Adrenal gland (tissue), 12 donors: ENCODE measurements around the gene TAS2R19. TPM values are rescaled to one million over a fixed set of nuclear protein-coding genes. Genes with fewer than 3 reads are reported as not detected.

Experiments
- DNase-seq, 7 donors: peaks; one replicate each; pipeline ENCODE4 v3.0.0-alpha.2; 2019 to 2020
- H3K27ac ChIP-seq, 5 donors: fragments of 200-600 bp; sonication (generic) in 4 of 5; 1 replicate in 3 of 5; 2 replicates in 2 of 5; pipeline versions ENCODE4 v1.5.1 to v1.8.0; 2016 to 2020; ENCODE audit warnings: mild to moderate bottlenecking in 1 of 5
- H3K27me3 ChIP-seq: fragments of 200-600 bp; 2 replicates; pipeline ENCODE4 v1.8.0; 2021
- H3K36me3 ChIP-seq, 2 donors: fragments of 200-600 bp; replicated peaks in 1 of 2; 1 replicate in 1 of 2; 2 replicates in 1 of 2; pipeline versions ENCODE4 v1.5.1 to v1.8.0; 2018 to 2022
- H3K4me1 ChIP-seq, 2 donors: fragments of 200-600 bp; replicated peaks in 1 of 2; 1 replicate in 1 of 2; 2 replicates in 1 of 2; pipeline versions ENCODE4 v1.5.1 to v1.8.0; 2018 to 2021
- H3K4me3 ChIP-seq, 4 donors: fragments of 200-600 bp; sonication (generic) in 3 of 4; one replicate each; pipeline ENCODE4 v1.5.1; 2016 to 2018
- H3K9me3 ChIP-seq, 3 donors: fragments of 200-600 bp; sonication (generic) in 1 of 3; replicated peaks in 1 of 3; 1 replicate in 2 of 3; 2 replicates in 1 of 3; pipeline versions ENCODE4 v1.5.1 to v1.8.0; 2016 to 2021
- POLR2A ChIP-seq, 2 donors: fragments of 450-650 bp; IDR thresholded peaks; one replicate each; pipeline ENCODE4 v1.6.1; 2017; ENCODE audit warnings: antibody characterized with exemption in 2 of 2, mild to moderate bottlenecking in 2 of 2, moderate library complexity in 1 of 2
- WGBS, 4 donors: extraction: QIAGEN DNeasy Blood & Tissue Kit in 2 of 4; methylation state at CpG; one replicate each; pipeline versions ENCODE4 v1.1.5 to v1.1.7; 2013 to 2017; 5-methylcytosine and 5-hydroxymethylcytosine counted together
- intact Hi-C, 2 donors: fragments of 100-400 bp; cut with DNase I; formaldehyde crosslinking; loops; one replicate each; pipeline versions ENCODE4 v1.14.1 to v1.15.0; 2022 to 2023
- polyA plus RNA-seq, 3 donors: library from polyadenylated mRNA; stranded (reverse); fragments of 200-250 nt in 2 of 3; fragments of 350-450 nt in 1 of 3; fragmentation: Illumina TruSeq in 1 of 3; extraction: RNeasy Lipid Tissue Mini Kit (QIAGEN cat#74804) in 1 of 3; gene quantifications; one replicate each; pipeline ENCODE4 v1.2.3, GENCODE V29; 2013 to 2014
- total RNA-seq, 9 donors: library from RNA; depleted of rRNA in 4 of 9; stranded (reverse); fragments of >200 nt in 4 of 9; fragments of 120-200 nt in 1 of 9; fragmentation: NEBNext Ultra II Directional in 1 of 9; extraction: Animal tissue kit (Norgen Biotek cat#: 25700) in 1 of 9; gene quantifications; one replicate each; pipeline versions ENCODE4 v1.1.0 to v1.2.4, GENCODE V29; 2013 to 2023
- TF ChIP-seq, protein P1 (sequence below), 6 experiments: fragments of 450-650 bp in 4 of 6; fragments of 200-600 bp in 2 of 6; sonication (generic) in 1 of 6; IDR thresholded peaks; 1 replicate in 5 of 6; 2 replicates in 1 of 6; pipeline versions ENCODE4 v1.5.1 to v1.8.0; 2016 to 2021; ENCODE audit warnings: antibody characterized with exemption in 6 of 6, mild to moderate bottlenecking in 2 of 6, moderate library complexity in 1 of 6
- donor health status: healthy with polysubstance abuse.
- donor health status: Bipolar disorder and iron deficiency.
- donor health status: DM: yes; HTN: yes; CAD: no.
- donor health status: DM: no; HTN: no; CAD: no.
- donor health status: DM: no; HTN: no; CAD: no.
- donor health status: DM: yes; HTN: yes; CAD: no.

Gene TAS2R19
- total and polyA plus RNA-seq, 12 donors: 0.41 to 18.9 (median 3.1) TPM; not detected in 2

DNA sequence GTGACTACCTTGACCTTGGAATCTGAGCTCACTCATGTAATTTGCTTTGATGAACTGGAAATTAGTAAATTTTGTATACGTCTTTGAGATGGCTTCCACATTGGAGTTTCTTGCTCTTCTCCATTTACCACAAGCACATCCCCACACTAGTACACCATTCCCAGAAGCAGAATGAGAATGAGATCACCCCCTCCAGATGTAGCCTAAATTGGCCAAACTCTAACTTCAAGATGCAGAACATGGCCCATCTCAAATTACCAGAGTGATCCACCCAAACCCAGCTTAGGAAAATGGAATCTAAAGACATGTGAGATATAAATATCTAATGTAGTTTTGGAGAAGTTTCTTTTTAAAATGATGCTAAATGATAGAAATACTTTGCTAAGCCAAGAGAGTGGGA, 14.8 kb downstream of the TAS2R19 start:
- Histone ChIP-seq H3K4me3 (no peak overlapping the region), H3K9me3 (no peaks in the 10 kb centered on the region), H3K27ac (no peak overlapping the region), H3K36me3 (no peaks in the 10 kb centered on the region), H3K4me1 (no peaks in the 10 kb centered on the region), H3K27me3 (no peaks in the 10 kb centered on the region)
- intact Hi-C loops: no loop called here
- TF ChIP-seq, protein P1, sequence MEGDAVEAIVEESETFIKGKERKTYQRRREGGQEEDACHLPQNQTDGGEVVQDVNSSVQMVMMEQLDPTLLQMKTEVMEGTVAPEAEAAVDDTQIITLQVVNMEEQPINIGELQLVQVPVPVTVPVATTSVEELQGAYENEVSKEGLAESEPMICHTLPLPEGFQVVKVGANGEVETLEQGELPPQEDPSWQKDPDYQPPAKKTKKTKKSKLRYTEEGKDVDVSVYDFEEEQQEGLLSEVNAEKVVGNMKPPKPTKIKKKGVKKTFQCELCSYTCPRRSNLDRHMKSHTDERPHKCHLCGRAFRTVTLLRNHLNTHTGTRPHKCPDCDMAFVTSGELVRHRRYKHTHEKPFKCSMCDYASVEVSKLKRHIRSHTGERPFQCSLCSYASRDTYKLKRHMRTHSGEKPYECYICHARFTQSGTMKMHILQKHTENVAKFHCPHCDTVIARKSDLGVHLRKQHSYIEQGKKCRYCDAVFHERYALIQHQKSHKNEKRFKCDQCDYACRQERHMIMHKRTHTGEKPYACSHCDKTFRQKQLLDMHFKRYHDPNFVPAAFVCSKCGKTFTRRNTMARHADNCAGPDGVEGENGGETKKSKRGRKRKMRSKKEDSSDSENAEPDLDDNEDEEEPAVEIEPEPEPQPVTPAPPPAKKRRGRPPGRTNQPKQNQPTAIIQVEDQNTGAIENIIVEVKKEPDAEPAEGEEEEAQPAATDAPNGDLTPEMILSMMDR (IDR thresholded peaks at IDR 0.05): no peak
- no peak for TF ChIP-seq POLR2A (IDR thresholded peaks at IDR 0.05)
- DNase-seq: no peak
- 75 to 86% (median 84%) methylated on average over 1 of the region's 1 CpG for WGBS, 4 donors

DNA sequence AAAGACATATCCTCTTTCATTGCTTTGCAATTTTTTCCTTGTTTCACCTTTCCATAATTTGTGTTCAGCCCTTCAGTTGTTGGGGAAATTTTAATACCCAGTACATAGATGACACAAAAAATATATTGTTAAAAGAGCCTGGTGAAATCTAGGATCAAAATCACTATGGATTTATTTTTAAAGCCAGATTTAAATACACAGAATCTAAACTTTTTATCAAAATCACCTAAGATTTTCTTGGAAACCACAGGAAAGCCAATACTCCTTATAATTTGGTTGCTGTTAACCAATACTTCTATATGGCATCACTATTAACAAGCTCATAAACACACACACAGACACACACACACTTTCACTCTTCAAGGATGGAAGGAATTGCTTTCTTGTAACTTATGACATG, 24.2 kb downstream of the TAS2R19 start, which contains the start of gene TAS2R20:
TAS2R20 (minus strand) TSS at position 101 of the 400 bp plus-strand sequence. CDS start 429 bp downstream, outside the sequence.
- Histone ChIP-seq H3K27ac (no peak within 1 kb of the TSS), H3K4me1 (no peaks in the 10 kb centered on the region), H3K36me3 (no peaks in the 10 kb centered on the region), H3K27me3 (no peaks in the 10 kb centered on the region), H3K9me3 (peaks cover 0 to 12% (median 0%) of the 10 kb centered on the region in 3 donors), H3K4me3 (no peak within 1 kb of the TSS)
- no peak for DNase-seq
- intact Hi-C loops: no loop called here
- TF ChIP-seq, protein P1 (IDR thresholded peaks at IDR 0.05): no peak
- no peak for TF ChIP-seq POLR2A (IDR thresholded peaks at IDR 0.05)

DNA sequence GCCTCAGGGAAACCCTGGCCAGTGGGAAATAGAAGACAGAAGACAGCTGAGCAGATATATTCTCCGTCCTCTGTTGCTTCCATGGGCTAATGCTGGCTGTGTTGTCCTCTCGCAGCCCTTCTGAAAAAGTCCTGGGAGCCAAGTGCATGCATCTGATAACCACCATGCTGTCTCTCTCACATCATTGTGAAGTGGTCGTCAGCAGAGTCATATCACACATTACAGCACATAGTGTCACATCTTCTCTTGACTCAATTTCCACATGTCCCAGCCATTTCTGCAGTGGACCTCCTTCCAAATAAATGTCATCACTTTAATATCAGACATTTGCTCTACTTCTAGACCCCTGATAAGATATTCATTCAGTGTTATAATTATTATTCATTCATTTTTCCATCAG, 28.1 kb downstream of the TAS2R19 start:
- Histone ChIP-seq H3K9me3 (no peaks in the 10 kb centered on the region), H3K36me3 (no peaks in the 10 kb centered on the region), H3K27me3 (no peaks in the 10 kb centered on the region), H3K27ac (no peak overlapping the region), H3K4me1 (no peaks in the 10 kb centered on the region), H3K4me3 (no peak overlapping the region)
- no peak for TF ChIP-seq POLR2A (IDR thresholded peaks at IDR 0.05)
- TF ChIP-seq, protein P1 (IDR thresholded peaks at IDR 0.05): no peak
- intact Hi-C loops: no loop called here
- no peak for DNase-seq
- WGBS, 4 donors: 94 to 100% (median 97%) methylated on average over 3 of the region's 3 CpGs

DNA sequence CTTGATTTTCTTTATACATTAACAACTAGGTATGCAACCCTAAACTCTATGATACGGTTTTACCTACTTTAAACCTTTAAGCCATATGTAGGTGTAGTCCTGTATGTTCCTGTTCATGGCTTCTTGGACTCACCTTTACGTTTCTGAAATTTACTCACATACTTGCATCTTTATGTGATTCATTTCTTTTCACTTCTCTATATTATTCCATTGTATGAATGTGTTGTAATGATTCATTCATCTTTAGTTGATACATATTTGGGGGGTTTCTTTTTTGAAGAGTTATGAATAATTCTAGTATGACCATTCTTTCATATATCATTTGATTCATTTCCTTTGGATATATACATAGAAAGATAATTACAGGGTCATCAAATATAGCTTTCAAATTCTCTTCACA, 33.3 kb downstream of the TAS2R19 start:
- Histone ChIP-seq H3K4me3 (no peak overlapping the region), H3K9me3 (no peaks in the 10 kb centered on the region), H3K27me3 (no peaks in the 10 kb centered on the region), H3K4me1 (no peaks in the 10 kb centered on the region), H3K36me3 (no peaks in the 10 kb centered on the region), H3K27ac (no peak overlapping the region)
- intact Hi-C loops: no loop called here
- TF ChIP-seq, protein P1 (IDR thresholded peaks at IDR 0.05): no peak
- TF ChIP-seq POLR2A (IDR thresholded peaks at IDR 0.05): no peak
- 94 to 100% (median 97%) methylated on average over 2 of the region's 2 CpGs for WGBS, 4 donors
- no peak for DNase-seq
